Endodermal cell (in vitro differentiated cells): ENCODE data around the gene KDSR. TPM values are rescaled to one million over a fixed set of nuclear protein-coding genes. Genes with fewer than 3 reads are reported as not detected.
A peak's percentile ranks its signal among the peaks of the same experiment; 100 is the strongest.

Source experiments
- DNase-seq: peaks from one replicate; pipeline ENCODE4 v3.0.0-alpha.2; 2017
- H3K27ac ChIP-seq: 2 replicates; pipeline ENCODE4 v1.5.1; 2013; ENCODE audit warnings: mild to moderate bottlenecking, low read depth, low read length, moderate library complexity
- H3K27me3 ChIP-seq: 2 replicates; pipeline ENCODE4 v1.6.1; 2013; ENCODE audit warnings: mild to moderate bottlenecking, low read length, moderate library complexity; ENCODE audit not compliant: insufficient read depth, control insufficient read depth, poor library complexity, severe bottlenecking
- H3K36me3 ChIP-seq: 2 replicates; pipeline ENCODE4 v1.7.0; 2013; ENCODE audit warnings: mild to moderate bottlenecking, low read length, moderate library complexity; ENCODE audit not compliant: control insufficient read depth, insufficient read depth
- H3K4me1 ChIP-seq: one replicate; pipeline ENCODE4 v1.7.0; 2013; ENCODE audit warnings: low read length; ENCODE audit not compliant: control insufficient read depth, insufficient read depth
- H3K4me3 ChIP-seq: 2 replicates; pipeline ENCODE4 v1.5.1; 2013; ENCODE audit warnings: mild to moderate bottlenecking, low read length, moderate library complexity
- H3K9ac ChIP-seq: 2 replicates; pipeline ENCODE4 v1.6.1; 2013; ENCODE audit warnings: mild to moderate bottlenecking, low read length, moderate library complexity; ENCODE audit not compliant: poor library complexity, severe bottlenecking; ENCODE audit errors: extremely low read depth
- H3K9me3 ChIP-seq: 2 replicates; pipeline ENCODE4 v1.6.1; 2013; ENCODE audit warnings: mild to moderate bottlenecking, low read length, moderate library complexity; ENCODE audit not compliant: control insufficient read depth
- H3K27ac Mint-ChIP-seq: 2 replicates; pipeline ENCODE4 v1.8.0; 2020; ENCODE audit warnings: mixed read lengths
- H3K27me3 Mint-ChIP-seq: 2 replicates; pipeline ENCODE4 v1.8.0; 2021; ENCODE audit warnings: mild to moderate bottlenecking, mixed read lengths; ENCODE audit not compliant: insufficient read depth
- H3K36me3 Mint-ChIP-seq: 2 replicates; pipeline ENCODE4 v1.8.0; 2020; ENCODE audit warnings: low read depth, mixed read lengths
- H3K4me1 Mint-ChIP-seq: 2 replicates; pipeline ENCODE4 v1.8.0; 2020; ENCODE audit warnings: mixed read lengths
- H3K4me3 Mint-ChIP-seq: 2 replicates; pipeline ENCODE4 v1.8.0; 2020; ENCODE audit warnings: mild to moderate bottlenecking, moderate library complexity, mixed read lengths
- H3K9me3 Mint-ChIP-seq: 2 replicates; pipeline ENCODE4 v1.8.0; 2020; ENCODE audit warnings: mild to moderate bottlenecking, mixed read lengths
- WGBS, 2 experiments: methylation state at CpG; one replicate each; pipeline versions ENCODE4 v1.1.5 to v1.1.7; 2013; ENCODE audit warnings: missing lambda C conversion rate in 2 of 2, mixed read lengths in 1 of 2; ENCODE audit not compliant: insufficient coverage in 1 of 2, insufficient read length in 1 of 2; 5-methylcytosine and 5-hydroxymethylcytosine counted together
- total RNA-seq, 2 donors: library from RNA; stranded (reverse); fragmentation: NEBNext Ultra II Directional in 1 of 2; extraction: Animal tissue kit (Norgen Biotek cat#: 25700) in 1 of 2; gene quantifications; 2 replicates in 1 of 2; 3 replicates in 1 of 2; pipeline ENCODE4 v1.2.1, GENCODE V29; 2021
- TF ChIP-seq, protein P1 (sequence below): fragments of 200-600 bp; sonication (generic); conservative IDR thresholded peaks from 2 replicates; pipeline ENCODE4 v1.5.0; 2021; ENCODE audit warnings: antibody characterized with exemption, mild to moderate bottlenecking

Gene KDSR
- total RNA-seq, 2 donors from 2014 or later = 39.3 to 51.0 TPM

DNA sequence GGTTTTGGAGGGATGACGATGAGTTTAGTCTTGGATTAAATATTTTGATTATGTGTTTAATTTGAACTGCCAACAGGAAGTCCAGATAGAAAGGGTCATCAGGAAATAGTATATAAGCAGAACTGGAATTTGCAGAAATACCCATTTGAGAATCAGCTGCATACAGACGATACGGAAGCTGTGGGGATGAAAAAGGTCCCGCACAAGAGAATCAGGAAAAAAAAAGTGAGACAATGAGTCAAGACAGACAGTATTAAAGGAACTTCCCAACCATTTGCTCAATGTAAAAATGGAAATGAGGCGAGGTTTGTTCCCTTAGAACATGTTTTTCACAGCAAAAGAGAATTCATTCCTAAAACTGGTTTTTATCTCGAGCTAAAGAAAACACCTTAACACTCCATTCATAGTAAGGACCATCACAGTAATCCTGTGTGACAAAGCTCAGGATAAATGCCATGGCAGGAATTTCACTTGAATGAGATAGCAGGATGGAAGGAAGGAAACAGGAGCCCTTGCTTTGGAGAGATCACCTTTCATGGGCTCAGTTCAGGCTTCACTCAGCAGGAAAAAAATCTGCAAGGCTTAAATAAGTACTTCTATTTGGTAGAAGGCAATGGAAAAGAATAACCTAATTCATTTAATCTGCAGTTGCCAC lies 76.7 kb downstream of the KDSR start:
- Mint-ChIP-seq H3K4me1 (peaks cover 21% of the 10 kb centered on the region), H3K27ac (peak overlapping the region; percentile 11), H3K9me3 (no peaks in the 10 kb centered on the region), H3K27me3 (no peaks in the 10 kb centered on the region), H3K4me3 (peak overlapping the region; percentile 14), H3K36me3 (no peaks in the 10 kb centered on the region)
- Histone ChIP-seq H3K27me3 (no peaks in the 10 kb centered on the region), H3K4me3 (peak overlapping the region; percentile 66), H3K9ac (no peak overlapping the region), H3K27ac (no peak overlapping the region), H3K9me3 (no peaks in the 10 kb centered on the region), H3K36me3 (no peaks in the 10 kb centered on the region), H3K4me1 (peaks cover 5% of the 10 kb centered on the region)
- DNase-seq = no peak
- TF ChIP-seq, protein P1, sequence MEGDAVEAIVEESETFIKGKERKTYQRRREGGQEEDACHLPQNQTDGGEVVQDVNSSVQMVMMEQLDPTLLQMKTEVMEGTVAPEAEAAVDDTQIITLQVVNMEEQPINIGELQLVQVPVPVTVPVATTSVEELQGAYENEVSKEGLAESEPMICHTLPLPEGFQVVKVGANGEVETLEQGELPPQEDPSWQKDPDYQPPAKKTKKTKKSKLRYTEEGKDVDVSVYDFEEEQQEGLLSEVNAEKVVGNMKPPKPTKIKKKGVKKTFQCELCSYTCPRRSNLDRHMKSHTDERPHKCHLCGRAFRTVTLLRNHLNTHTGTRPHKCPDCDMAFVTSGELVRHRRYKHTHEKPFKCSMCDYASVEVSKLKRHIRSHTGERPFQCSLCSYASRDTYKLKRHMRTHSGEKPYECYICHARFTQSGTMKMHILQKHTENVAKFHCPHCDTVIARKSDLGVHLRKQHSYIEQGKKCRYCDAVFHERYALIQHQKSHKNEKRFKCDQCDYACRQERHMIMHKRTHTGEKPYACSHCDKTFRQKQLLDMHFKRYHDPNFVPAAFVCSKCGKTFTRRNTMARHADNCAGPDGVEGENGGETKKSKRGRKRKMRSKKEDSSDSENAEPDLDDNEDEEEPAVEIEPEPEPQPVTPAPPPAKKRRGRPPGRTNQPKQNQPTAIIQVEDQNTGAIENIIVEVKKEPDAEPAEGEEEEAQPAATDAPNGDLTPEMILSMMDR = no peak
- 81 to 89% methylated on average over 4 to 6 of the region's 6 CpGs for WGBS, 2 experiments

DNA sequence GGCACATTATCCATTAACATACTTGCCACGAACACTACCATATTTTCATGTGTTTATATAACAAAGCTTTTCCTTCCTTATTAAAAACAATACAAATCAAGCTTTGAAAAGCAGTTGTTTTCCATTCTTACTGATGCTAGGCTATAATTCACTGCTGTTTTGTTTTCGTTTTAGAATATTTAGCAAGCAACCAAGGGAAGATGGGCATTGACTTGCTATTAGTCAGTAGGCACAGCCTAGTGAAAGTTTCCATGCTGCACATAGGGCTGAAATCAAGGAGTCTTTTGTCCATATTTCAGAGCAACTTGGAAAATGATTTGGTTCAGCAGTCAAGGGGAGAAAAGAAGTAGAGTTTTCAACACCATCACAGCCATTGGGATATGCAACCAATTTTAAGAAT lies 78.7 kb downstream of the KDSR start:
- peaks cover 5% of the 10 kb centered on the region for H3K4me1 ChIP-seq
- no peak for DNase-seq
- Mint-ChIP-seq H3K4me1 (peaks cover 21% of the 10 kb centered on the region), H3K27me3 (no peaks in the 10 kb centered on the region), H3K36me3 (no peaks in the 10 kb centered on the region), H3K4me3 (no peak overlapping the region), H3K27ac (no peak overlapping the region), H3K9me3 (no peaks in the 10 kb centered on the region)
- TF ChIP-seq, protein P1 = no peak
- H3K36me3 ChIP-seq = no peaks in the 10 kb centered on the region
- 86 to 100% methylated on average over 1 to 2 of the region's 2 CpGs for WGBS, 2 experiments
- no peaks in the 10 kb centered on the region for H3K27me3 ChIP-seq
- H3K27ac ChIP-seq = no peak overlapping the region
- no peak overlapping the region for H3K9ac ChIP-seq
- no peaks in the 10 kb centered on the region for H3K9me3 ChIP-seq
- H3K4me3 ChIP-seq = no peak overlapping the region

DNA sequence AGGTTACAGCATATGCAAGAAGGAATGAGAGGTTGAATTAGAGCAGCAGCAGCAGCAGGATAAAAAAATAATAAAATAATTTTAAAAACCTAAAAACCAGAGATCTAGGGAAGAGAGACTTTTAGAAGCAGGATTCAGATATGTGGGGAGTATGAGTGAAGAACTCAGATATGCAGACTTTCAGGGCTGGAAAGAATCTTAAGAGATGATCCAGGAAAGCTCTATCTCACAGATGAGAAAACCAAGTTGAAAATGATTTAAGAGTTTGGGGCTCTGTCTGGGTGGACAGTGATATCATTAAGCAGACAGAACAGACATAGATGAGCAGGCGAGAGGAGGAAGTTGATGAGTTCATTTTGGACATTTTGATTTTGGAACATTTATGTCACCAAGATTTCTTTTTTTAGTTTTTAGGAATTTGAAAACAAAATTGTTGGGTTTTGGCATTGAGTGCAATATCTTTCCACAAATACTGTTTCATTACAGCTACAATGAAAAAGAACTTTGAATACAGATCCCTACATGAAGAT lies 79.2 kb downstream of the KDSR start:
- Histone ChIP-seq H3K9ac (no peak overlapping the region), H3K36me3 (no peaks in the 10 kb centered on the region), H3K4me1 (peaks cover 5% of the 10 kb centered on the region), H3K27me3 (no peaks in the 10 kb centered on the region), H3K9me3 (no peaks in the 10 kb centered on the region), H3K27ac (no peak overlapping the region), H3K4me3 (no peak overlapping the region)
- 91 to 100% methylated on average over 1 of the region's 1 CpG for WGBS, 2 experiments
- no peak for DNase-seq
- Mint-ChIP-seq H3K27ac (no peak overlapping the region), H3K4me1 (peaks cover 21% of the 10 kb centered on the region), H3K9me3 (no peaks in the 10 kb centered on the region), H3K36me3 (no peaks in the 10 kb centered on the region), H3K4me3 (no peak overlapping the region), H3K27me3 (no peaks in the 10 kb centered on the region)
- TF ChIP-seq, protein P1 = no peak
